HG03097 (cell line): ENCODE data around the gene IL3RA.
"Not testable (repeated sequence)": the region's sequence is repeated elsewhere in the genome, so short reads cannot be mapped to it uniquely, and the experiment has no call there.

Source experiments
- ATAC-seq: cut with Tn5 transposase; IDR thresholded peaks from one replicate; pipeline ENCODE4 v1.9.1; 2021; ENCODE audit not compliant: unreplicated experiment, low FRiP score

Gene IL3RA

DNA sequence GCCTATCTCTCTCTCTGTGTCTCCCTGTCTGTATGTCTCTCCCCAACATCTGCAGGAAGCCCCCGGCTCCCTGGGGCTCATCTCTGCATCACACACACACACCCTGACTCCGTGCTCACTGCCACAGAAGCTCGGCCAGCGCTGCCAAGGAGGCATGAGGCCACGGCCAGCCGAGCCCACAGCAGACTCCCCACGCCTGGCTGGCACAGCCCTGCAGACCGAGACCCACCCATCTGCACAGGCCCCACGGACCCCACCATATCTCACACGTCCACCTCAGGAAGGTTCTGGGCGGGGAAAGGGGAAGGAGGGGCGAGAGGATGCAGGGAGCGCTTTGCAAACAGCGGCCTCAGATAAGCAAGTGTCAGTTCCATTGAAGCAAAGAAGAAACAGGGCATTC is 83.8 kb downstream of the IL3RA start:
- ATAC-seq: no peak

DNA sequence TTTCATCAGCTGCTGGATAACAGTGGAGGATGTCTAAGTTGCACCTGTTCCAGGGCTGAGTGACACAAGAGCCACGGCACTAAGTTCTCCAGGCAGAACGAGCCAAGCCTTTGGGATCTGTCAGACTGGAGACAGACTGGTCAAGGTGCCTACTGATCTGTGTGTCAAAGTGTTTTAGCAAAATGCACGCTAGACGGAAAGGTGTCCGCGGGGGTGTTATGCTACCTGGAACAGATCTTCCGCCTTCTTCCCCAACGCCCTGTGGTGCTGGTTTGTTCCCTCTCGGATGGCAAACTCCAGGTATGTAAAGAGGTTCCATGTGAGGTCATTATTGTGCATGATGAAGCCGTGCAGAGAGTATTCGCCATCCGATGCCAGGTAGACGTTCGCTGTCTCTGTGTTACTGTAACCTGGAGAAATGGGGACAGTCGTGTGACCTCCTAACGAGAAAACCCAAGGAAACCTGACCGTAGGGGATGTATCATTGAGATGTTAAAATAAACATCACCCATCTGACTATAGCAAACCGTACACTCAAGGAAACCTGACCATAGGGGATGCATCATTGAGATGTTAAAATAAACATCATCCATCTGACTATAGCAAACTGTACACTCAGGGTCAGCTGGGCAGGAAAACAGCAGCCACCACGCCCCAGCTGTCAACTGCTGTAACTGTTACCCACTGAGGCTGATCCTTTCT is 85.0 kb downstream of the IL3RA start:
- ATAC-seq: no peak

DNA sequence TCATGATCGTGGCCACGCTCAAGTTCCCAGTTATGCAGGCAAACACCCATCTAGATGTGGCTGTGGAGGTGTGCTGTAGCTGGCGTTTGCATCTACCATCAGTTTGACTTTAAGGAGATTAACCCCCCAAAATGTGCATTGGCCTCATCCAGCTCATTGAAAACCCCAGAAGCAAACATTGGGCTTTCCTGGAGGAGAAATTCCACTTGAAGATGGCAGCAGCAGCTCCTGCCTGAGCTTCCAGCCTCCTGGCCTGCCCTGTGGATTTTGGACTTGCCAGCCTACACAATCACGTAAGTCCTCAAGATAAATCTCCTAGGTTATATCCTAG is 85.5 kb downstream of the IL3RA start:
- no peak for ATAC-seq

DNA sequence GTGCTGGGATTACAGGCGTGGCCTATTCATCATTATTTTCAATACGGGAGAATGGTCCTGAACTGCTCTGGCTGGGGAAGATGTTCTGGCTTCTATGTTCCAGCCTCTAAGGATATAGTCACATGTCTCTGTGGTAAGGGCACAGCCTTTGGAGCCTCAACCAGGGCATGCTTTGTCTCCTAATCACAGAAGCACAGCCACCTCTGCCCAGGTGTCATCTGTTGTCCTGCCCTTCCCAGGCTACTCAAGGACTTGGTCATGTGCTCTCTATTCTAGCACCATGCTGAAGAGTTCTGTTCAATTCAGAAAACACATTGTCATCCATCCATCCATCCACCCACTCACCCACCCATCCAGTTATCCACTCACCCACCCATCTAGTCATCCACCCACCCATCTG is 86.6 kb downstream of the IL3RA start:
- no peak for ATAC-seq

DNA sequence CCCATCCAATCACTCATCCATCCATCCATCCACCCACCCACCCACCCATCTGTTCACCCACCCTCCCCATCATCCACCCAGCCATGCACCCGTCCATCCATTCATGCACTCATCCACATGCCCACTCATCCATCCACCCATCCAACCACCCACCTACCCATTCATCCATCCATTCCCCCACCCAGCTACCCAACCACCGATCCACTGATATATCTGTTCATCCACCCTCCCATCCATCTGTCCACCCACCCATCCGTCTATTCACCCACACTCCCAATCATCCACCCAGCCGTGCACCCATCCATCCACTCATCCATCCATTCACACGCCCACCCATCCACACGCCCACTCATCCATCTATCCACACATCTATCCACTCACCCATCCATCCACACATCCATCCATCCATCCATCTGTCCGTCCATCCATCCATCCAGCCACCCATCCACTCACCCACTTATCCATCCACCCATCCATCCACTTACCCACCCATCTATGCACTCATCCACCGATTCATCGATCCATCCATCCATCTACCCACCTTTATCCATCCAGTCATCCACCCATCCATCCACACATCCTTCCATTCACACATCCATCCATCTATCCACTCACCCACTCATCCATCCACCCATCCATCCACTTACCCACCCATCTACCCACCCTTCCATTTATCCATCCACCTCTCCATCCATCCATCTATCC is 87.7 kb downstream of the IL3RA start:
- no peak for ATAC-seq

DNA sequence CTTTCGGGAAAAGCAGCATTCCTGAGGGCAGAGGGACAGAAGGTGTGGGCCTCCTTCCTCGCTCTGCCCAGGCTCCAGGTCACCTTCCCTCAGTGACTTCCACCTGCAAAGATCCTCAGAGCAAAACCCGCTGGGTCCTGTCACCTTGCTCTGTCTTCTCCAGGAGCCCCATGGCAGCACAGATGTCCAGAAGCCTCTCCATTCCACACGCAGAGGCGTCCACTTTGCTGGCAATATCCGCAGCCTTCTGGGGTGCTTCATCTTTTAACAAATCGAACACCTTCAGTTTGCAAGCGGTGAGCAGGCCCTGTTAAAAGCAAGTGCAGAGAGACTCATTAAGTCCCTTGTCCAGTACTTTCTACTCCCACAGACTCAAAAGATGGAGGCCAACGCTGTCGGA is 88.8 kb downstream of the IL3RA start:
- no peak for ATAC-seq

DNA sequence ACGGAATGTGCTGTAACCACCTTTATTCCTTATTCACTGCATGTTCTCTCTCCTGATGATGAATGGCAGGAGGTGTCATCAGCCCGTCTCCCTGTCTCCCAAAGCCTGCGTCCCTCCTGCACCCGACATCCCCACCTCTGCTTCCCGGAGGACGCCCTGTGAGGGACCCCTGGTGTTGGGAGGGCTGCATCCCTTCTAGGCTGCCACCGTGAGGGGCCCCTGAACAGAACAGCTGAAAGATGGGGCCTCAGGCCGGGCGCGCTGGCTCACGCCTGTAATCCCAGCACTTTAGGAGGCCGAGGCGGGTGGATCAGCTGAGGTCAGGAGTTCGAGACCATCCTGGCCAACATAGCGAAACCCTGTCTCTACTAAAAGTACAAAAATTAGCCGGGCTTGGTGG is 89.7 kb downstream of the IL3RA start:
- ATAC-seq: not testable (repeated sequence)

DNA sequence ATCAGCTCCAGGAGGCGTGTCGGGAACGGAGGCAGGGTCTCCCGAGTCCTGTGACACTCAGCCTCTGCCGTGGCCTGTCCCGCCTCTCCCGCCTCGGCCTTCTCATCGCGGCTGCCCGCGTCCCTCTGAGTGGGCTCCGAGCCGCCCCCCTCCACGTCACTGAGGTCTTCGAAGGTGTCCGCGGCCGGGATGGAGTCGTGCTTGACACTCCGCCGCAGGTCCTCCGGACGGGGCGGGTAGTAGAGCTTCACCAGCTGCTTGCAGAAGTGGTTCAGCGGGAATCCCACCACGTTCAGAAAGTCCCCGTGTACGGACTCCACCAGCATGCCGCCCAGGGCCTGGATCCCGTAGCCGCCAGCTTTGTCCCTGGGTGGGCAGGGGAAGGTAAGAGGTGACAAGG is 91.2 kb downstream of the IL3RA start:
- ATAC-seq: no peak

DNA sequence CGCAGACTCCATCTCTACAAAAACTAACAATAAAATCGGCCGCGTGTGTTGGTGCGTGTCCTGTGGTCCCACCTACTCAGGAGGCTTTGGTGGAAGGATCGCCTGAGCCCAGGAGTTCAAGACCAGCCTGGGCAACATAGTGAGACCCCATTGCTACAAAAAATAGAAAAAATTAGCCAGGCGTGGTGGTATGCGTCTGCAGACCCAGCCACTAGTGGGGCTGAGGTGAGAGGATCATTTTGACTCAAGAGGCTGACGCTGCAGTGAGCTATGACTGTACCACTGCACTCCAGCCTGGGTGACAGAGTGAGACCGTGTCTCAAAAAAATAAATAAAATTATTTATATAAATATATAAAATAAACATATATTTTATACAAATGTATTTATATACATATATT is 93.9 kb downstream of the IL3RA start:
- ATAC-seq: no peak
